Measurements from ENCODE around the gene MED25. TPM values are rescaled to one million over a fixed set of nuclear protein-coding genes. Genes with fewer than 3 reads are reported as not detected.

MED25 gene
- polyA plus RNA-seq, 3 donors: 13.9 to 52.9 (median 18.5) TPM

GRCh38 chr19:49882643-49883042 is 64.6 kb downstream of the MED25 start:
- Histone ChIP-seq H4K20me1 (ENCODE audit: insufficient read depth, low read length) (peaks cover 44% of the 10 kb centered on the region), H3K27ac (ENCODE audit: low read depth in 1 of 2, low read length in 2 of 2) (no peak overlapping the region), H3K9me3 (replicated peaks in 1 of 2; ENCODE audit: control insufficient read depth in 1 of 2, insufficient read depth in 1 of 2, low read length in 2 of 2) (no peaks in the 10 kb centered on the region), H2AFZ (ENCODE audit: insufficient read depth, low read depth, low read length, poor library complexity, severe bottlenecking) (no peak overlapping the region), H3K9ac (ENCODE audit: insufficient read depth, low read length, poor library complexity, severe bottlenecking) (no peak overlapping the region), H3K4me3 (replicated peaks in 1 of 3; ENCODE audit: low read depth in 2 of 3, low read length in 3 of 3) (no peak overlapping the region), H3K79me2 (ENCODE audit: insufficient read depth, low read length) (peaks cover 8% of the 10 kb centered on the region), H3K36me3 (replicated peaks in 1 of 2; ENCODE audit: control insufficient read depth in 1 of 2, insufficient read depth in 2 of 2, low read length in 2 of 2) (peaks cover 51 to 58% of the 10 kb centered on the region in 2 donors), H3K4me2 (replicated peaks; ENCODE audit: extremely low read depth, low read length, poor library complexity, severe bottlenecking) (no peak overlapping the region), H3K27me3 (ENCODE audit: control insufficient read depth in 2 of 2, insufficient read depth in 2 of 2, low read length in 2 of 2) (no peaks in the 10 kb centered on the region), H3K4me1 (ENCODE audit: control insufficient read depth in 1 of 2, insufficient read depth in 2 of 2, low read length in 2 of 2) (peaks cover 15 to 18% of the 10 kb centered on the region in 2 donors)
- Mint-ChIP-seq H3K36me3 (peaks cover 67 to 68% of the 10 kb centered on the region in 2 donors), H3K4me1 (peaks cover 16% of the 10 kb centered on the region), H3K27ac (peak overlapping the region in 1 of 7 donors; percentile 11), H3K4me3 (no peak overlapping the region), H3K27me3 (ENCODE audit: low read depth in 3 of 3) (peaks cover 0 to 5% (median 2%) of the 10 kb centered on the region in 3 donors), H3K9me3 (peaks cover 0 to 4% (median 0%) of the 10 kb centered on the region in 7 donors)
- 98% methylated on average over 11 of the region's 14 CpGs for WGBS (ENCODE audit: insufficient coverage)
- DNase-seq: no peak
- no peak for TF ChIP-seq CTCF (IDR thresholded peaks at IDR 0.05)
- intact Hi-C loops (cut with micrococcal nuclease): no loop called here

GRCh38 chr19:49883094-49883493 is 65.0 kb downstream of the MED25 start:
- H3K4me1 Mint-ChIP-seq: peaks cover 13% of the 10 kb centered on the region
- H3K36me3 Mint-ChIP-seq: peaks cover 70 to 71% of the 10 kb centered on the region in 2 donors
- no peak for DNase-seq
- Histone ChIP-seq H3K4me3 (replicated peaks in 1 of 3; ENCODE audit: low read depth in 2 of 3, low read length in 3 of 3) (no peak overlapping the region), H2AFZ (ENCODE audit: insufficient read depth, low read depth, low read length, poor library complexity, severe bottlenecking) (no peak overlapping the region), H4K20me1 (ENCODE audit: insufficient read depth, low read length) (peaks cover 44% of the 10 kb centered on the region), H3K4me1 (ENCODE audit: control insufficient read depth in 1 of 2, insufficient read depth in 2 of 2, low read length in 2 of 2) (peaks cover 13 to 15% of the 10 kb centered on the region in 2 donors), H3K27me3 (ENCODE audit: control insufficient read depth in 2 of 2, insufficient read depth in 2 of 2, low read length in 2 of 2) (no peaks in the 10 kb centered on the region), H3K79me2 (ENCODE audit: insufficient read depth, low read length) (peaks cover 8% of the 10 kb centered on the region), H3K36me3 (replicated peaks in 1 of 2; ENCODE audit: control insufficient read depth in 1 of 2, insufficient read depth in 2 of 2, low read length in 2 of 2) (peaks cover 51 to 58% of the 10 kb centered on the region in 2 donors), H3K4me2 (replicated peaks; ENCODE audit: extremely low read depth, low read length, poor library complexity, severe bottlenecking) (no peak overlapping the region), H3K9me3 (replicated peaks in 1 of 2; ENCODE audit: control insufficient read depth in 1 of 2, insufficient read depth in 1 of 2, low read length in 2 of 2) (no peaks in the 10 kb centered on the region), H3K9ac (ENCODE audit: insufficient read depth, low read length, poor library complexity, severe bottlenecking) (no peak overlapping the region), H3K27ac (ENCODE audit: low read depth in 1 of 2, low read length in 2 of 2) (no peak overlapping the region)
- no peak overlapping the region for H3K4me3 Mint-ChIP-seq
- peaks cover 0 to 5% (median 2%) of the 10 kb centered on the region in 3 donors for H3K27me3 Mint-ChIP-seq (ENCODE audit: low read depth in 3 of 3)
- peaks cover 0 to 4% (median 0%) of the 10 kb centered on the region in 7 donors for H3K9me3 Mint-ChIP-seq
- intact Hi-C loops (cut with micrococcal nuclease): no loop called here
- TF ChIP-seq CTCF (IDR thresholded peaks at IDR 0.05): no peak
- WGBS (ENCODE audit: insufficient coverage): 97% methylated on average over 5 of the region's 5 CpGs
- H3K27ac Mint-ChIP-seq: no peak overlapping the region
